ENCODE results near the gene KCTD10. TPM values are rescaled to one million over a fixed set of nuclear protein-coding genes. Genes with fewer than 3 reads are reported as not detected.
"Not testable (repeated sequence)": the region's sequence is repeated elsewhere in the genome, so short reads cannot be mapped to it uniquely, and the experiment has no call there.

KCTD10 gene
- total RNA-seq, 2 experiments from 2014 or later, result 37.4 to 38.2 TPM

GRCh38 chr12:109422251-109422650 lies 54.8 kb downstream of the KCTD10 start:
- H3K27ac Mint-ChIP-seq, result no peak overlapping the region
- ATAC-seq, result no peak
- H3K36me3 Mint-ChIP-seq (ENCODE audit: low read depth), result no peaks in the 10 kb centered on the region
- no peak for DNase-seq
- POLR2A ChIA-PET, result interaction anchor here (0.7 kb wide), 1 partner anchor 75 kb away, joined by 3 read pairs; no protein-coding TSS in a partner anchor
- H3K4me1 Mint-ChIP-seq (ENCODE audit: low read depth), result no peaks in the 10 kb centered on the region
- CTCF ChIA-PET, result interaction anchor here (1.4 to 3.8 kb wide), 3 partner anchors 8 to 28 kb away, joined by 5 to 23 read pairs (median 10); no protein-coding TSS in a partner anchor
- H3K9me3 Mint-ChIP-seq, result no peaks in the 10 kb centered on the region
- intact Hi-C loops (cut with micrococcal nuclease), result no loop called here
- no peak overlapping the region for H3K4me3 Mint-ChIP-seq
- peaks cover 17% of the 10 kb centered on the region for H3K27me3 Mint-ChIP-seq
- TF ChIP-seq CTCF (IDR thresholded peaks at IDR 0.05), result no peak

- POLR2A ChIA-PET, result interaction anchor here (0.7 kb wide), 1 partner anchor 74 kb away, joined by 3 read pairs; no protein-coding TSS in a partner anchor
Observed at GRCh38 chr12:109421355-109422087, 55.6 kb downstream of the KCTD10 start.

GRCh38 chr12:109418848-109419480 lies 58.1 kb downstream of the KCTD10 start:
- no peak overlapping the region for H3K27ac Mint-ChIP-seq
- H3K9me3 Mint-ChIP-seq, result no peaks in the 10 kb centered on the region
- no peaks in the 10 kb centered on the region for H3K4me1 Mint-ChIP-seq (ENCODE audit: low read depth)
- no peak for TF ChIP-seq CTCF (IDR thresholded peaks at IDR 0.05)
- intact Hi-C loops (cut with micrococcal nuclease), result no loop called here
- no peaks in the 10 kb centered on the region for H3K36me3 Mint-ChIP-seq (ENCODE audit: low read depth)
- ChIA-PET POLR2A (no interaction called here), CTCF (no interaction called here)
- no peak overlapping the region for H3K4me3 Mint-ChIP-seq
- H3K27me3 Mint-ChIP-seq, result peaks cover 14% of the 10 kb centered on the region
- ATAC-seq (no peak), DNase-seq (no peak)

More at GRCh38 chr12:109421355-109422087, 55.6 kb downstream of the KCTD10 start:
- ATAC-seq, result no peak
- intact Hi-C loops (cut with micrococcal nuclease), result no loop called here
- DNase-seq, result no peak
- no peak overlapping the region for H3K27ac Mint-ChIP-seq
- CTCF ChIA-PET, result interaction anchor here (1.4 to 3.8 kb wide), 3 partner anchors 9 to 28 kb away, joined by 5 to 23 read pairs (median 10); no protein-coding TSS in a partner anchor
- TF ChIP-seq CTCF (IDR thresholded peaks at IDR 0.05), result no peak
- H3K36me3 Mint-ChIP-seq (ENCODE audit: low read depth), result no peaks in the 10 kb centered on the region
- no peaks in the 10 kb centered on the region for H3K4me1 Mint-ChIP-seq (ENCODE audit: low read depth)
- peaks cover 17% of the 10 kb centered on the region for H3K27me3 Mint-ChIP-seq
- no peak overlapping the region for H3K4me3 Mint-ChIP-seq
- no peaks in the 10 kb centered on the region for H3K9me3 Mint-ChIP-seq

- H3K9me3 Mint-ChIP-seq; ATAC-seq; POLR2A ChIA-PET; H3K4me3 Mint-ChIP-seq; H3K4me1 Mint-ChIP-seq (ENCODE audit: low read depth); H3K36me3 Mint-ChIP-seq (ENCODE audit: low read depth); H3K27ac Mint-ChIP-seq; DNase-seq; intact Hi-C loops (cut with micrococcal nuclease): not testable (repeated sequence)
- CTCF ChIA-PET, result interaction anchor here (2.2 kb wide), 1 partner anchor 12 kb away, joined by 13 read pairs; no protein-coding TSS in a partner anchor
- peaks cover 15% of the 10 kb centered on the region for H3K27me3 Mint-ChIP-seq
Observed at GRCh38 chr12:109406147-109406546, 71.0 kb downstream of the KCTD10 start.

- peaks cover 15% of the 10 kb centered on the region for H3K27me3 Mint-ChIP-seq
- intact Hi-C loops (cut with micrococcal nuclease), result not testable (repeated sequence)
- CTCF ChIA-PET, result interaction anchor here (2.2 kb wide), 1 partner anchor 11 kb away, joined by 13 read pairs; no protein-coding TSS in a partner anchor
Observed at GRCh38 chr12:109404841-109405240, 72.3 kb downstream of the KCTD10 start.

More at GRCh38 chr12:109404841-109405240, 72.3 kb downstream of the KCTD10 start:
- H3K36me3 Mint-ChIP-seq (ENCODE audit: low read depth); DNase-seq; H3K4me1 Mint-ChIP-seq (ENCODE audit: low read depth); POLR2A ChIA-PET; ATAC-seq; H3K27ac Mint-ChIP-seq; H3K4me3 Mint-ChIP-seq; H3K9me3 Mint-ChIP-seq: not testable (repeated sequence)

Other genes starting within 250 kb of the KCTD10 start
- gene FOXN4, start 168.0 kb downstream of the KCTD10 start, total RNA-seq, result not detected
- not detected for gene MYO1H, start 129.4 kb downstream of the KCTD10 start, total RNA-seq
- 10 to 100 TPM; 22.5 to 24.9 TPM for gene UBE3B, start 334 bp upstream of the KCTD10 start, total RNA-seq
- gene MMAB, start 96.2 kb upstream of the KCTD10 start, total RNA-seq, result 10 to 100 TPM; 60.5 to 60.9 TPM
- 10 to 100 TPM; 16.2 to 19.8 TPM for gene MVK, start 96.5 kb upstream of the KCTD10 start, total RNA-seq
- 1 to 10 TPM in 1 of 2 experiments, under 1 TPM in 1; 0.76 to 1.0 TPM for gene FAM222A, start 236.5 kb upstream of the KCTD10 start, total RNA-seq

All from activated CD8-positive, alpha-beta T cell treated with anti-CD3 and anti-CD28 coated beads for 36 hours (primary cell).